ENCODE results near the gene STEAP1. TPM values are rescaled to one million over a fixed set of nuclear protein-coding genes. Genes with fewer than 3 reads are reported as not detected.
"Not testable (repeated sequence)": the region's sequence is repeated elsewhere in the genome, so short reads cannot be mapped to it uniquely, and the experiment has no call there.

STEAP1 gene
- 10 to 100 TPM in 1 of 4 donors, 1 to 10 TPM in 3; 3.1 to 38.7 (median 4.1) TPM for total RNA-seq

GRCh38 chr7:90153943-90154771 is at the start of gene STEAP1:
STEAP1 (plus strand) TSS chr7:90154469; CDS start chr7:90159789, 5,320 bp downstream.
- H3K27ac ChIP-seq = peak within 1 kb of the TSS in 3 of 4 donors; percentile 60 to 64 (median 64)
- peak in 1 of 2 donors; percentile 20 for TF ChIP-seq POLR2A (IDR thresholded peaks at IDR 0.05)
- peak; percentile 88 to 95 (median 90) for TF ChIP-seq CTCF (IDR thresholded peaks at IDR 0.05)
- peak in 1 of 2 donors; percentile 53 for TF ChIP-seq EP300 (IDR thresholded peaks at IDR 0.05)
- WGBS, 2 donors = 2 to 3% methylated on average over 44 to 51 of the region's 58 CpGs
- H3K27me3 ChIP-seq, H3K9me3 ChIP-seq, H3K4me1 ChIP-seq, H3K36me3 ChIP-seq: not testable (repeated sequence)
- peak; percentile 90 to 92 for DNase-seq (ENCODE audit: low spot score in 2 of 2)
- H3K4me3 ChIP-seq = peak within 1 kb of the TSS; percentile 38 to 58 (median 54)

- not testable (repeated sequence) for H3K36me3 ChIP-seq; H3K27ac ChIP-seq; DNase-seq (ENCODE audit: low spot score in 2 of 2); H3K4me3 ChIP-seq; H3K9me3 ChIP-seq
- peaks cover 0 to 19% (median 0%) of the 10 kb centered on the region in 4 donors for H3K4me1 ChIP-seq
- 8 to 14% methylated on average over 1 of the region's 1 CpG for WGBS, 2 donors
- H3K27me3 ChIP-seq = peaks cover 0 to 17% of the 10 kb centered on the region in 2 donors
- TF ChIP-seq CTCF (IDR thresholded peaks at IDR 0.05) = peak in 1 of 5 experiments; percentile 31
Observed at GRCh38 chr7:90114972-90115371, 39.3 kb upstream of the STEAP1 start.

- DNase-seq (ENCODE audit: low spot score in 2 of 2); H3K27ac ChIP-seq; H3K36me3 ChIP-seq; H3K9me3 ChIP-seq: not testable (repeated sequence)
- 1 to 2% methylated on average over 38 to 48 of the region's 48 CpGs for WGBS, 2 donors
- Histone ChIP-seq H3K4me3 (peak overlapping the region; percentile 20 to 61 (median 33)), H3K4me1 (peaks cover 0 to 21% (median 0%) of the 10 kb centered on the region in 4 donors), H3K27me3 (peaks cover 0 to 17% of the 10 kb centered on the region in 2 donors)
Observed at GRCh38 chr7:90118551-90119177, 35.6 kb upstream of the STEAP1 start.

- no peak for DNase-seq (ENCODE audit: low spot score in 2 of 2)
- TF ChIP-seq CTCF (IDR thresholded peaks at IDR 0.05) = no peak
- no peak for TF ChIP-seq EP300 (IDR thresholded peaks at IDR 0.05)
- no peak for TF ChIP-seq POLR2A (IDR thresholded peaks at IDR 0.05)
- H3K27ac ChIP-seq = no peak overlapping the region
Observed at GRCh38 chr7:90119178-90119971, 34.9 kb upstream of the STEAP1 start.

GRCh38 chr7:90120205-90120604 is 34.1 kb upstream of the STEAP1 start:
- not testable (repeated sequence) for DNase-seq (ENCODE audit: low spot score in 2 of 2); H3K9me3 ChIP-seq; H3K36me3 ChIP-seq; H3K27ac ChIP-seq
- Histone ChIP-seq H3K4me1 (peaks cover 0 to 21% (median 0%) of the 10 kb centered on the region in 4 donors), H3K27me3 (peaks cover 0 to 17% of the 10 kb centered on the region in 2 donors), H3K4me3 (peak overlapping the region in 2 of 4 donors; percentile 40 to 61)
- WGBS, 2 donors = 59 to 72% methylated on average over 4 of the region's 4 CpGs

More at GRCh38 chr7:90119178-90119971, 34.9 kb upstream of the STEAP1 start:
- Histone ChIP-seq H3K27me3 (peaks cover 0 to 17% of the 10 kb centered on the region in 2 donors), H3K9me3 (no peaks in the 10 kb centered on the region), H3K4me1 (peaks cover 0 to 21% (median 0%) of the 10 kb centered on the region in 4 donors), H3K4me3 (peak overlapping the region; percentile 20 to 61 (median 33)), H3K36me3 (no peaks in the 10 kb centered on the region)
- 2 to 11% methylated on average over 36 to 37 of the region's 58 CpGs for WGBS, 2 donors

- DNase-seq (ENCODE audit: low spot score in 2 of 2); H3K9me3 ChIP-seq; H3K27me3 ChIP-seq; H3K36me3 ChIP-seq; H3K4me1 ChIP-seq; H3K27ac ChIP-seq; H3K4me3 ChIP-seq: not testable (repeated sequence)
- WGBS, 2 donors = 87 to 92% methylated on average over 8 of the region's 8 CpGs
Observed at GRCh38 chr7:90131746-90132145, 22.5 kb upstream of the STEAP1 start.

- H3K27ac ChIP-seq; H3K4me1 ChIP-seq; DNase-seq (ENCODE audit: low spot score in 2 of 2); H3K9me3 ChIP-seq; H3K36me3 ChIP-seq; H3K4me3 ChIP-seq; H3K27me3 ChIP-seq: not testable (repeated sequence)
- 84 to 86% methylated on average over 12 to 14 of the region's 14 CpGs for WGBS, 2 donors
Observed at GRCh38 chr7:90147079-90147960, 6.9 kb upstream of the STEAP1 start.

All from tibial nerve (tissue), 4 donors.